KOPT-K1 (cell line): Measurements from ENCODE around the gene CXCL9.

ENCODE experiments used
- H3K27ac ChIP-seq: fragments of 200-600 bp; sonication (generic); 2 replicates; pipeline ENCODE4 v1.5.1; 2016; ENCODE audit warnings: antibody characterized with exemption, mild to moderate bottlenecking, low read depth, low read length; ENCODE audit not compliant: poor library complexity, severe bottlenecking
- H3K36me3 ChIP-seq: fragments of 200-600 bp; sonication (generic); 2 replicates; pipeline ENCODE4 v1.5.1; 2017; ENCODE audit warnings: antibody characterized with exemption, mild to moderate bottlenecking, low read length, moderate library complexity; ENCODE audit not compliant: insufficient read depth
- H3K9me3 ChIP-seq: fragments of 200-600 bp; sonication (generic); 2 replicates; pipeline ENCODE4 v1.5.1; 2017; ENCODE audit warnings: antibody characterized with exemption, low read length, mild to moderate bottlenecking; ENCODE audit not compliant: insufficient read depth, poor library complexity, severe bottlenecking

Gene CXCL9

GRCh38 chr4:76023389-76023788 is 16.1 kb upstream of the CXCL9 start, which contains the start of gene CXCL10:
Gene CXCL10 (minus strand): TSS chr4:76023497. CDS start chr4:76023431, 66 bp downstream.
- Histone ChIP-seq H3K36me3 (no peaks in the 10 kb centered on the region), H3K9me3 (no peaks in the 10 kb centered on the region), H3K27ac (no peak within 1 kb of the TSS)

GRCh38 chr4:76022677-76023076 is 15.4 kb upstream of the CXCL9 start:
- Histone ChIP-seq H3K9me3 (no peaks in the 10 kb centered on the region), H3K27ac (no peak overlapping the region), H3K36me3 (no peaks in the 10 kb centered on the region)

- Histone ChIP-seq H3K36me3 (no peaks in the 10 kb centered on the region), H3K27ac (no peak overlapping the region), H3K9me3 (no peaks in the 10 kb centered on the region)
Measured at GRCh38 chr4:76022031-76022430, 14.7 kb upstream of the CXCL9 start.

DNA sequence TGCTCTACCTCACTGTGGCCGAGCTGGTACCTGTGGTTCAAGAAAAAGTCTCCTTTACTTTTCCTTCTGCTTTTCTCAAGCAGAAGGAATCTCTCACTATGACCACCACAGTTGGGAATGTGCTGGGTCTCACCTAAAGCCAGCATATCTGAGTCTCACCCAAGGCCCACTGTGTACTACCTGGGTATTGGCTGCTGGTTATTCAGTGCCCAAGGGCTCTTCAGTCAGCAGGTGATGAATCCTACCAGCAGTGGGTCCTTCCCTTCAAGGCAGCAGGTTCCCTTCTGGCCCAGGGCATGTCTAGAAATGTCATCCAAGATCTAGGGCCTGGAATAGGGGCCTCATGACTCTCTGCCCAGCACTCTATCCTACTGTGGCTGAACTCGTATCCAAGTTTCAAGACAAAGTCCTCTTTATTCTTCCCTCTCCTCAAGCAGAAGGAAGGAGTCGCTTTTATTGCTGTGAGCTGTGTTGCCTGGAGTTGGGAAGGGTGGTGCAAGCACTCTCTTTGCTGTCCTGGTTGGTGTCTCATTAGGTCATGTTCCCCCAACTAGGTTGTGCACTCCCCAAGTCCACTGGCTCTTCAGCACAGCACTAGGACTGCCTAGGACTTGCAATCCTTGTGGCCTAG is 9.9 kb upstream of the CXCL9 start:
- H3K27ac ChIP-seq, result no peak overlapping the region
- H3K36me3 ChIP-seq, result no peaks in the 10 kb centered on the region
- no peaks in the 10 kb centered on the region for H3K9me3 ChIP-seq

DNA sequence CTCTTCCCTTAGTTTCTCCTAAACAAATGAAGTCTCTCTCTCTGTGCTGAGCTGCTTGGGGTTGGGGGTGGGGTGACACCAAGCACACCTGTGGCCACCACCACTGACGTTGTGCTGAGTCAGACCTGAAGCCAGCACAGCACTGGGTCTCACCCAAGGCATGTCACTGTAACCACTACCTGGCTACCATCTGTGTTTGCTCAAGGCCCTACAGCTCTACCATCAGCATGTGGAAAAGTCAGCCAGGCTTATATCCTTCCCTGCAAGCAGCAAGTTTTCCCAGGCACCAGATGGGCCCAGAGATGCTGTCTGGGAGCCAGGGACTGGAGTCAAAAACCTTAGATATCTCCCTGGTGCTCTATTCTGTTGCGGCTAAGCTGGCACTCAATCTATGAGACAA is 9.1 kb upstream of the CXCL9 start:
- no peaks in the 10 kb centered on the region for H3K36me3 ChIP-seq
- no peak overlapping the region for H3K27ac ChIP-seq
- H3K9me3 ChIP-seq, result no peaks in the 10 kb centered on the region

GRCh38 chr4:76013540-76013939 is 6.2 kb upstream of the CXCL9 start:
- H3K27ac ChIP-seq, result no peak overlapping the region
- H3K9me3 ChIP-seq, result no peaks in the 10 kb centered on the region
- no peaks in the 10 kb centered on the region for H3K36me3 ChIP-seq

GRCh38 chr4:76012388-76012801 is 5.1 kb upstream of the CXCL9 start:
- H3K36me3 ChIP-seq, result no peaks in the 10 kb centered on the region
- no peak overlapping the region for H3K27ac ChIP-seq
- no peaks in the 10 kb centered on the region for H3K9me3 ChIP-seq

DNA sequence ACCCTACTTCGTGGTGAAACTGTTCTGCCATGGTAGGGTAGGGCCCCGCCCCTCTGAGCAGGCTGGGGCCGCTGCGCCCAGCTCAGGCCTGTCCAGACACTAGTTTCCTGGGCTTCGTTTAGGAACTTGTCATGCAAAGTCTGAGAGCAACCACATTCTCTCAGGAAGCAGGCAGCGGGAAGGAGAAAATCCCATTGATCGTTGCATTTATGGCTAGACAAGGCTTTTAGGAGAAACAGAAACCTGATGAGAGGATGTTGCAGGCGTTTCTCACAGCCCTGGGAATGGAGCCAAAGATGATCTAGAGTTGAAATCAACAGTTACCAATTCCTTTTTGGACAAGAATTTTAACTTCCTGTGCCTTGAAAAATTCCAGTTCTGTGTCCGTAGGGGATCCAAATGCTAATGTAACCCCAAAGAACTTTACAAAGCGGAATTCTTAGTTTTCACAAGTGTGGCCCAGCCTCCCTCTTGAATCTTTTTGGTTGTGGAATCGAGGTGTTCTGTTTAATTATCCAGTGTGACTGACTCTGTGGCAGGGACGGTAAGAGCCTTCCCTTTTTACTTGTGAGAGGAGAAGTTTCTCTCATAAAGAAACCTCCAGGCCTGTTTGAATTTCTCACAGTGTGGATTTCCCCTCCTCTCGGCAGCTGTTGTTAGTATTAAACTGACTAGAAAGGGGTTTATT is 4.5 kb upstream of the CXCL9 start:
- no peak overlapping the region for H3K27ac ChIP-seq

GRCh38 chr4:76011018-76011670 is 3.8 kb upstream of the CXCL9 start:
- Histone ChIP-seq H3K27ac (no peak overlapping the region), H3K9me3 (no peaks in the 10 kb centered on the region)

More for the DNA sequence above, 4.5 kb upstream of the CXCL9 start:
- Histone ChIP-seq H3K36me3 (no peaks in the 10 kb centered on the region), H3K9me3 (no peaks in the 10 kb centered on the region)

DNA sequence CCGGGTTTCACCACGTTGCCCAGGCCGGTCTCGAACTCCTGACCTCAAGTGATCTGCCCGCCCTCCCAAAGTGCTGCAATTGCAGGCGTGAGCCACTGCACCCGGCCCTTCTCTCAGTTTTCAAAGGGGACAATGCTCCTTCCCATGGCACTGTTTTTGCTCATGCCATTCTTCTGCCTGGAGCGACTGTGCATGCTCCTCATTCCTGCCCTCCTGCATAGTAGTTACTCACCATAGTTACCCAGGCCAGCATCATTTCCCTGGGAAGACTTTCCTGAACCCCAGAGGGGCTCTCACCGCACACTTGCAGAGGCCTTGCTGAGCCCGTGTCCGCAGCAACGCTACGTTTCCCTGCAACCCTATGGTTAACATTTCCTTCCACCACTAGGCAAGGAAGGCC is 3.3 kb upstream of the CXCL9 start:
- Histone ChIP-seq H3K36me3 (no peaks in the 10 kb centered on the region), H3K9me3 (no peaks in the 10 kb centered on the region), H3K27ac (no peak overlapping the region)

More at GRCh38 chr4:76011018-76011670, 3.8 kb upstream of the CXCL9 start:
- H3K36me3 ChIP-seq, result no peaks in the 10 kb centered on the region

DNA sequence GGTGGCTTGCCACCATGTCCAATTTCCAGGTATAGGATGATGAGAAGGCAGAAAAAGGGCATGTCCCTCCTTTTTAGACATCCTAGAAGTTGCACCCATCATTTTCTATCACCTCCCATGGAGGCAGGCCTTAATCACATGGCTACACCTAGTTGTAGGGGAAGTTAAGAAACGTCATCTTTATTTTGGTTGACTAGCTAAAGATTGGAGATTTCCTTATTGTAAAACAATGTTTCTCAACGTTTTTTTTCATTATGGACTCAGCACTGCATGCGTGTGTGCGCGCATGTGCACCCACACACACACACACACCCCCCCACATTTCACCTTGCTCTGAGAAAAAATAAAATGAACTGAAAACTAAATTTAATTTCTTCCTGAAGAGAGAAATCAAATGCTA is 2.0 kb upstream of the CXCL9 start:
- H3K36me3 ChIP-seq, result no peaks in the 10 kb centered on the region
- no peaks in the 10 kb centered on the region for H3K9me3 ChIP-seq
- H3K27ac ChIP-seq, result no peak overlapping the region

GRCh38 chr4:76003620-76004019 is 3.7 kb downstream of the CXCL9 start:
- H3K9me3 ChIP-seq, result no peaks in the 10 kb centered on the region
- H3K36me3 ChIP-seq, result no peaks in the 10 kb centered on the region

GRCh38 chr4:76003035-76003434 is 4.3 kb downstream of the CXCL9 start:
- no peak overlapping the region for H3K27ac ChIP-seq

More at GRCh38 chr4:76003620-76004019, 3.7 kb downstream of the CXCL9 start:
- H3K27ac ChIP-seq, result no peak overlapping the region

DNA sequence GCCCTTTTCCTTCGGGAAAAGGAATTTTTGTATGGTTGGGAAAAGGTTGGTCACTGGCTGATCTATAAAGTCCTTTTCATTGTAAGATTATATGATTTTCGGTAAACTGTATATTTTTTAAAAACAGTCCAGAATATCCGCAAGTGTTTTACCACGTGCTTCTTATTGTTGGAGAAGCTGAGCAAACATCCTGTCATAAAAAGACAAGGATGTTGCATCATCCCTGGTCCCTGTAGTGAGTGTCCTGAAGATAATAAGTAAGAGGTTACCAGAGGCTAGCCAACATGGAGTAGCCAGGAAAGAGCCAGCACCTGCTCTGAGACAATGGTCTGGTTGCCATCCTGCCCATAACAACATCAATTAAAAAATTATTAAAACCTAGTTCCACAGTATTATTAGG is 5.1 kb downstream of the CXCL9 start:
- Histone ChIP-seq H3K27ac (no peak overlapping the region), H3K9me3 (no peaks in the 10 kb centered on the region), H3K36me3 (no peaks in the 10 kb centered on the region)

More at GRCh38 chr4:76003035-76003434, 4.3 kb downstream of the CXCL9 start:
- H3K9me3 ChIP-seq, result no peaks in the 10 kb centered on the region
- no peaks in the 10 kb centered on the region for H3K36me3 ChIP-seq

DNA sequence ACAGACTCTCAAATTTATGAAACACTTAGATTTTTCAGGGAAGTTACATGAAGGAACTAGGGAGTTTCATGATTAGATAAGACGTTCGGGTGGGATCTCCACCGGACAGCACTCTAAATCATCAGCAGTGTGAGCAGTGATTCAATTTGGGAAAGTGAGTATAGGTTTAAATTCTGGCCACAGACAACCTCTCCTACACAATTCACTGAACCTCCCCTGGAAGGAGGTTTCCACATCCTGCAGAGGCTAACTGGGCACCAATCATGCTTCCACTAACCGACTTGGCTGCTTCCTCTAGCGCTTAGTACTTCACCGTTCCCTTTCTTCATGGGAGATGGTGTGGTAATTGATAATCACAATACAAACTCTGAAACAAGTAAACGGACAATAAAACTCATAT is 5.6 kb downstream of the CXCL9 start:
- H3K27ac ChIP-seq, result no peak overlapping the region
- H3K36me3 ChIP-seq, result no peaks in the 10 kb centered on the region
- no peaks in the 10 kb centered on the region for H3K9me3 ChIP-seq
